SK-N-SH (cell line): ENCODE results near the gene ACSS1. TPM values are rescaled to one million over a fixed set of nuclear protein-coding genes. Genes with fewer than 3 reads are reported as not detected.

Experiments
- CTCF ChIA-PET: fragments of 300-600, 350-600 bp; formaldehyde crosslinking; extraction: SDS; loops from one replicate; lab custom pipeline; 2021; lab: Yijun Ruan, JAX
- POLR2A ChIA-PET: fragments of 350-600 bp; sonication (Branson Sonifier 250); formaldehyde crosslinking; extraction: SDS; loops from one replicate; lab custom pipeline; 2020; ENCODE audit warnings: antibody characterized with exemption, inconsistent platforms; lab: Yijun Ruan, JAX
- DNase-seq: peaks from one replicate; pipeline ENCODE4 v3.0.0; 2012
- H2AFZ ChIP-seq: fragments of 200-600 bp; sonication (generic); 2 replicates; pipeline ENCODE4 v1.8.1; 2016; ENCODE audit warnings: antibody characterized with exemption, mild to moderate bottlenecking, low read depth
- H3F3A ChIP-seq: fragments of 200-600 bp; sonication (generic); replicated peaks from 2 replicates; pipeline ENCODE3; 2016; ENCODE audit warnings: antibody characterized with exemption, mild to moderate bottlenecking; ENCODE audit not compliant: insufficient read depth
- H3K27ac ChIP-seq, 2 experiments: fragments of 200-500 bp in 1 of 2; fragments of 200-600 bp in 1 of 2; sonication (Bioruptor generic) in 1 of 2; sonication (generic), shearing (Covaris generic) in 1 of 2; 2 replicates each; pipeline versions ENCODE4 v1.5.1 to v1.6.1; 2014 to 2016; ENCODE audit warnings: low read depth in 2 of 2, inconsistent platforms in 1 of 2, low read length in 1 of 2, mild to moderate bottlenecking in 1 of 2, mixed read lengths in 1 of 2
- H3K27me3 ChIP-seq: fragments of 200-600 bp; sonication (generic), shearing (Covaris generic); 2 replicates; pipeline ENCODE4 v1.6.1; 2016; ENCODE audit warnings: mixed run types; ENCODE audit not compliant: insufficient read depth
- H3K36me3 ChIP-seq, 2 experiments: fragments of 200-500 bp in 1 of 2; fragments of 200-600 bp in 1 of 2; sonication (Bioruptor generic) in 1 of 2; sonication (generic) in 1 of 2; replicated peaks in 1 of 2; 2 replicates each; pipeline versions ENCODE3 to v1.5.1; 2014 to 2016; ENCODE audit warnings: low read length in 1 of 2, mild to moderate bottlenecking in 1 of 2; ENCODE audit not compliant: insufficient read depth in 2 of 2, control insufficient read depth in 1 of 2
- H3K4me1 ChIP-seq, 2 experiments: fragments of 200-500 bp in 1 of 2; fragments of 200-600 bp in 1 of 2; sonication (Bioruptor generic) in 1 of 2; sonication (generic), shearing (Covaris generic) in 1 of 2; 2 replicates each; pipeline versions ENCODE4 v1.5.1 to v1.6.1; 2014 to 2016; ENCODE audit warnings: low read depth in 1 of 2, low read length in 1 of 2, mixed run types in 1 of 2; ENCODE audit not compliant: insufficient read depth in 2 of 2, control insufficient read depth in 1 of 2
- H3K4me2 ChIP-seq: fragments of 200-600 bp; sonication (generic), shearing (Covaris generic); 2 replicates; pipeline ENCODE4 v1.6.1; 2017; ENCODE audit warnings: mixed run types
- H3K4me3 ChIP-seq, 2 experiments: fragments of 200-500 bp in 1 of 2; fragments of 200-600 bp in 1 of 2; sonication (Bioruptor generic) in 1 of 2; sonication (generic), shearing (Covaris generic) in 1 of 2; 2 replicates each; pipeline versions ENCODE4 v1.5.1 to v1.8.1; 2014 to 2016; ENCODE audit warnings: low read depth in 2 of 2, inconsistent platforms in 1 of 2, low read length in 1 of 2, mild to moderate bottlenecking in 1 of 2, mixed read lengths in 1 of 2, moderate library complexity in 1 of 2
- H3K79me2 ChIP-seq: fragments of 200-600 bp; sonication (generic); 2 replicates; pipeline ENCODE4 v1.8.1; 2017; ENCODE audit warnings: mild to moderate bottlenecking; ENCODE audit not compliant: insufficient read depth
- H3K9ac ChIP-seq: fragments of 200-600 bp; sonication (generic); 2 replicates; pipeline ENCODE4 v1.6.1; 2017; ENCODE audit warnings: mixed run types
- H3K9me2 ChIP-seq: fragments of 200-600 bp; sonication (generic); 2 replicates; pipeline ENCODE4 v1.6.1; 2017; ENCODE audit warnings: mixed run types
- H3K9me3 ChIP-seq: fragments of 200-600 bp; sonication (generic); 2 replicates; pipeline ENCODE4 v1.6.1; 2017; ENCODE audit warnings: mixed run types, mild to moderate bottlenecking, moderate library complexity
- H4K20me1 ChIP-seq: fragments of 200-600 bp; sonication (generic); 2 replicates; pipeline ENCODE4 v1.6.1; 2017; ENCODE audit warnings: mild to moderate bottlenecking, mixed run types; ENCODE audit not compliant: insufficient read depth
- ELF1 ChIP-seq: IDR thresholded peaks from 2 replicates; pipeline ENCODE4 v1.4.0; 2012
- EZH2phosphoT487 ChIP-seq: fragments of 200-600 bp; sonication (generic); IDR thresholded peaks from 2 replicates; pipeline ENCODE4 v1.6.1; 2017; ENCODE audit warnings: low read depth, mixed run types, mild to moderate bottlenecking, antibody characterized with exemption, moderate library complexity, borderline replicate concordance
- GABPA ChIP-seq: IDR thresholded peaks from 2 replicates; pipeline ENCODE4 v1.4.0; 2012; ENCODE audit warnings: low read depth, mild to moderate bottlenecking
- GATA2 ChIP-seq: sonication (generic); formaldehyde crosslinking; IDR thresholded peaks from 2 replicates; pipeline ENCODE4 v1.5.0; 2020; ENCODE audit warnings: mild to moderate bottlenecking, missing genetic modification reagents
- IRF3 ChIP-seq: fragments of 150-350 bp; IDR thresholded peaks from 2 replicates; pipeline ENCODE4 v1.6.1; 2016; ENCODE audit warnings: mild to moderate bottlenecking, low read depth, low read length
- JUND ChIP-seq: IDR thresholded peaks from 2 replicates; pipeline ENCODE4 v1.4.0; 2012
- NRF1 ChIP-seq: IDR thresholded peaks from 2 replicates; pipeline ENCODE4 v1.6.1; 2012; ENCODE audit warnings: low read depth, mild to moderate bottlenecking, low read length
- PBX3 ChIP-seq: IDR thresholded peaks from 2 replicates; pipeline ENCODE4; 2012
- RFX5 ChIP-seq: IDR thresholded peaks from 2 replicates; pipeline ENCODE4 v1.6.1; 2012; ENCODE audit warnings: mild to moderate bottlenecking, improper control_type of control experiment, low read length
- SMC3 ChIP-seq: IDR thresholded peaks from 2 replicates; pipeline ENCODE4 v1.6.1; 2012; ENCODE audit warnings: low read depth, low read length, improper control_type of control experiment
- TAF1 ChIP-seq: IDR thresholded peaks from 2 replicates; pipeline ENCODE4 v1.6.1; 2012; ENCODE audit warnings: low read depth, mild to moderate bottlenecking, low read length, moderate library complexity, borderline replicate concordance
- TCF12 ChIP-seq: IDR thresholded peaks from 2 replicates; pipeline ENCODE4 v1.4.0; 2012
- USF2 ChIP-seq: fragments of 150-350 bp; IDR thresholded peaks from 2 replicates; pipeline ENCODE4 v1.6.1; 2017; ENCODE audit warnings: antibody characterized with exemption, low read length, low read depth, borderline replicate concordance
- WGBS: methylation state at CpG from one replicate; pipeline ENCODE4 v1.1.6; 2017; ENCODE audit warnings: low lambda C conversion rate; 5-methylcytosine and 5-hydroxymethylcytosine counted together
- polyA plus RNA-seq, 3 experiments: library from polyadenylated mRNA; depleted of rRNA; stranded (reverse); fragments of >200 nt; gene quantifications; 2 replicates each; pipeline ENCODE4 v1.2.3, GENCODE V29; 2012

The ACSS1 gene
- polyA plus RNA-seq, 1 of the 3 experiments (the other 2 are of a cell fraction), result 2.0 TPM

GRCh38 chr20:25045343-25045712, 12.6 kb downstream of the ACSS1 start:
- Histone ChIP-seq H2AFZ (no peak overlapping the region), H3K9me3 (no peaks in the 10 kb centered on the region), H3K27me3 (0 out of 2 replicates have a peak, but pooled peaks cover 6% of the 10 kb centered on the region), H3K4me3 (no peak overlapping the region), H3F3A (no peaks in the 10 kb centered on the region), H3K79me2 (no peaks in the 10 kb centered on the region), H3K9me2 (no peaks in the 10 kb centered on the region), H3K36me3 (no peaks in the 10 kb centered on the region), H3K27ac (no peak overlapping the region), H4K20me1 (no peaks in the 10 kb centered on the region), H3K9ac (no peak overlapping the region), H3K4me2 (no peak overlapping the region), H3K4me1 (no peaks in the 10 kb centered on the region; a peak in 1 of 4 replicates)
- CTCF ChIA-PET, result interaction anchor here (1.2 kb wide), 1 partner anchor 20 kb away, joined by 3 read pairs; no protein-coding TSS in a partner anchor
- TF ChIP-seq SMC3, result no peak
- TF ChIP-seq JUND, result no peak
- TF ChIP-seq RFX5, result no peak
- no peak for TF ChIP-seq TCF12
- no peak for TF ChIP-seq NRF1
- TF ChIP-seq PBX3, result no peak
- no peak for TF ChIP-seq GATA2 (CRISPR knock-in tag)
- TF ChIP-seq ELF1, result no peak
- TF ChIP-seq TAF1, result no peak
- WGBS, result 27% methylated on average over 6 of the region's 9 CpGs
- POLR2A ChIA-PET, result no interaction called here
- DNase-seq, result no peak

- Histone ChIP-seq H3K9me3 (no peaks in the 10 kb centered on the region), H3K4me2 (no peak overlapping the region), H3K9ac (no peak overlapping the region), H2AFZ (no peak overlapping the region), H3K27me3 (0 out of 2 replicates have a peak, but pooled peaks cover 6% of the 10 kb centered on the region), H3K27ac (no peak overlapping the region), H3K4me3 (no peak overlapping the region), H3K79me2 (no peaks in the 10 kb centered on the region), H3K9me2 (no peaks in the 10 kb centered on the region)
- 71% methylated on average over 9 of the region's 14 CpGs for WGBS
- ChIA-PET POLR2A (no interaction called here), CTCF (interaction anchor here (0.8 to 1.6 kb wide), 2 partner anchors 11 to 50 kb away, joined by 3 to 4 read pairs; no protein-coding TSS in a partner anchor)
- no peak for DNase-seq
- no peak for TF ChIP-seq GATA2 (CRISPR knock-in tag)
- TF ChIP-seq, all 33 proteins: peak for 0
- Histone ChIP-seq H3K36me3 (no peaks in the 10 kb centered on the region), H3F3A (no peaks in the 10 kb centered on the region), H4K20me1 (no peaks in the 10 kb centered on the region), H3K4me1 (peaks cover 0 to 4% of the 10 kb centered on the region in 2 experiments; a peak in 1 of 4 replicates)
These were observed 13.1 kb downstream of the ACSS1 start for GRCh38 chr20:25044660-25045342.

- H3K9ac ChIP-seq, result no peak overlapping the region
- no peaks in the 10 kb centered on the region for H3K79me2 ChIP-seq
- no peaks in the 10 kb centered on the region for H3K9me3 ChIP-seq
- ChIA-PET POLR2A (no interaction called here), CTCF (interaction anchor here (0.8 to 1.6 kb wide), 4 partner anchors 11 to 49 kb away, joined by 3 to 4 read pairs (median 4); no protein-coding TSS in a partner anchor)
- no peak overlapping the region for H3K4me2 ChIP-seq
- no peaks in the 10 kb centered on the region for H4K20me1 ChIP-seq
- no peaks in the 10 kb centered on the region for H3K36me3 ChIP-seq
- no peak overlapping the region for H3K4me3 ChIP-seq
- H3K4me1 ChIP-seq, result peaks cover 0 to 9% of the 10 kb centered on the region in 2 experiments; a peak in 1 of 4 replicates
- 65% methylated on average over 2 of the region's 5 CpGs for WGBS
- 0 out of 2 replicates have a peak, but pooled peaks cover 6% of the 10 kb centered on the region for H3K27me3 ChIP-seq
- no peak for DNase-seq
- no peaks in the 10 kb centered on the region for H3F3A ChIP-seq
- no peaks in the 10 kb centered on the region for H3K9me2 ChIP-seq
- no peak overlapping the region for H2AFZ ChIP-seq
- H3K27ac ChIP-seq, result no peak overlapping the region
- TF ChIP-seq EZH2phosphoT487 (no peak), GABPA (no peak), IRF3 (no peak), USF2 (no peak)
- TF ChIP-seq, all 33 proteins: peak for 0
These were observed 13.7 kb downstream of the ACSS1 start for GRCh38 chr20:25044261-25044560.
